Pancreas (tissue), 10 donors: ENCODE measurements around the gene MTOR. TPM values are rescaled to one million over a fixed set of nuclear protein-coding genes. Genes with fewer than 3 reads are reported as not detected.
"Not testable (repeated sequence)": the region's sequence is repeated elsewhere in the genome, so short reads cannot be mapped to it uniquely, and the experiment has no call there.

ENCODE experiments used
- ATAC-seq, 4 donors: fragments of 200-7000 bp; cut with Tn5 transposase; one replicate each; pipeline versions ENCODE4 v1.8.0 to v1.9.1; 2020; ENCODE audit warnings: mild to moderate bottlenecking in 4 of 4, moderate library complexity in 4 of 4
- DNase-seq, 6 donors: peaks; one replicate each; pipeline ENCODE4 v3.0.0-alpha.2; 2020
- FAIRE-seq: peaks from 2 replicates; lab custom pipeline; 2012; peaks lifted over from hg19 to GRCh38; lab: Jason Lieb, UNC
- H3K27ac ChIP-seq, 4 donors: fragments of 200-600 bp; sonication (generic); 1 replicate in 3 of 4; 2 replicates in 1 of 4; pipeline versions ENCODE4 v1.5.0 to v1.8.0; 2020
- H3K27me3 ChIP-seq, 4 donors: fragments of 200-600 bp; one replicate each; pipeline ENCODE4 v1.8.0; 2021
- H3K36me3 ChIP-seq, 3 donors: fragments of 200-600 bp; sonication (generic) in 1 of 3; one replicate each; pipeline versions ENCODE4 v1.5.0 to v1.8.0; 2020 to 2021
- H3K4me1 ChIP-seq, 3 donors: fragments of 200-600 bp; one replicate each; pipeline ENCODE4 v1.8.0; 2021
- H3K4me3 ChIP-seq, 4 donors: fragments of 200-600 bp; sonication (generic) in 2 of 4; one replicate each; pipeline versions ENCODE4 v1.5.0 to v1.8.0; 2020 to 2021
- H3K9me3 ChIP-seq, 4 donors: fragments of 200-600 bp; one replicate each; pipeline ENCODE4 v1.8.0; 2021
- WGBS, 2 donors: extraction: QIAGEN DNeasy Blood & Tissue Kit; methylation state at CpG; one replicate each; pipeline ENCODE4 v1.1.7; 2013; 5-methylcytosine and 5-hydroxymethylcytosine counted together
- intact Hi-C, 3 donors: fragments of 100-400 bp; cut with DNase I; formaldehyde crosslinking; loops; one replicate each; pipeline versions ENCODE4 v1.11.1 to v1.14.2; 2022
- polyA plus RNA-seq, 2 donors: library from polyadenylated mRNA; stranded (reverse); fragments of 200-250 nt; gene quantifications; one replicate each; pipeline ENCODE4 v1.2.3, GENCODE V29; 2013
- total RNA-seq, 6 donors: library from RNA; stranded (reverse); fragmentation: NEBNext Ultra II Directional in 4 of 6; extraction: Animal tissue kit (Norgen Biotek cat#: 25700) in 4 of 6; gene quantifications; one replicate each; pipeline versions ENCODE4 v1.2.1 to v1.2.4, GENCODE V29; 2021 to 2023
- TF ChIP-seq, protein P1 (sequence below), 4 donors: fragments of 200-600 bp; sonication (generic) in 3 of 4; IDR thresholded peaks; one replicate each; pipeline versions ENCODE4 v1.5.0 to v1.8.0; 2021; ENCODE audit warnings: antibody characterized with exemption in 4 of 4
- donor health status: healthy with polysubstance abuse.
- donor health status: DM: no; HTN: no; CAD: no; lungs with moderate emphysema.
- donor health status: DM: no; HTN: no; CAD: no.
- donor health status: control.
- donor health status: control.
- donor health status: Bipolar disorder and iron deficiency.
- donor health status: DM: yes; HTN: yes; CAD: no.
- donor health status: DM: no; HTN: no; CAD: no.
- donor health status: DM: no; HTN: no; CAD: no.
- donor health status: DM: yes; HTN: yes; CAD: no.

The MTOR gene
- total and polyA plus RNA-seq, 8 donors, result 11.9 to 22.6 (median 15.8) TPM

GRCh38 chr1:11100149-11100493 lies 162.2 kb downstream of the MTOR start:
- TF ChIP-seq, protein P1, sequence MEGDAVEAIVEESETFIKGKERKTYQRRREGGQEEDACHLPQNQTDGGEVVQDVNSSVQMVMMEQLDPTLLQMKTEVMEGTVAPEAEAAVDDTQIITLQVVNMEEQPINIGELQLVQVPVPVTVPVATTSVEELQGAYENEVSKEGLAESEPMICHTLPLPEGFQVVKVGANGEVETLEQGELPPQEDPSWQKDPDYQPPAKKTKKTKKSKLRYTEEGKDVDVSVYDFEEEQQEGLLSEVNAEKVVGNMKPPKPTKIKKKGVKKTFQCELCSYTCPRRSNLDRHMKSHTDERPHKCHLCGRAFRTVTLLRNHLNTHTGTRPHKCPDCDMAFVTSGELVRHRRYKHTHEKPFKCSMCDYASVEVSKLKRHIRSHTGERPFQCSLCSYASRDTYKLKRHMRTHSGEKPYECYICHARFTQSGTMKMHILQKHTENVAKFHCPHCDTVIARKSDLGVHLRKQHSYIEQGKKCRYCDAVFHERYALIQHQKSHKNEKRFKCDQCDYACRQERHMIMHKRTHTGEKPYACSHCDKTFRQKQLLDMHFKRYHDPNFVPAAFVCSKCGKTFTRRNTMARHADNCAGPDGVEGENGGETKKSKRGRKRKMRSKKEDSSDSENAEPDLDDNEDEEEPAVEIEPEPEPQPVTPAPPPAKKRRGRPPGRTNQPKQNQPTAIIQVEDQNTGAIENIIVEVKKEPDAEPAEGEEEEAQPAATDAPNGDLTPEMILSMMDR (IDR thresholded peaks at IDR 0.05), result no peak
- DNase-seq (peak in 1 of 6 donors; percentile 13), ATAC-seq (peak in 2 of 4 donors; percentile 6 to 8), FAIRE-seq (no peak)
- Histone ChIP-seq H3K4me3 (peak overlapping the region; percentile 98 to 100 (median 98)), H3K27ac (peak overlapping the region in 2 of 4 donors; percentile 78 to 80), H3K4me1 (peaks cover 0 to 10% (median 7%) of the 10 kb centered on the region in 3 donors), H3K36me3 (peaks cover 0 to 10% (median 0%) of the 10 kb centered on the region in 3 donors), H3K27me3 (no peaks in the 10 kb centered on the region), H3K9me3 (no peaks in the 10 kb centered on the region)
- 19 to 21% methylated on average over 13 of the region's 13 CpGs for WGBS, 2 donors
- intact Hi-C loops, result no loop called here

- 0% methylated on average over 71 to 78 of the region's 78 CpGs for WGBS, 2 donors
- Histone ChIP-seq H3K4me3 (peak within 1 kb of the TSS; percentile 98 to 100 (median 98)), H3K27me3 (no peaks in the 10 kb centered on the region), H3K9me3 (no peaks in the 10 kb centered on the region), H3K27ac (peak within 1 kb of the TSS; percentile 41 to 80 (median 72)), H3K36me3 (peaks cover 0 to 16% (median 0%) of the 10 kb centered on the region in 3 donors), H3K4me1 (peaks cover 0 to 10% (median 7%) of the 10 kb centered on the region in 3 donors)
- peak; percentile 89 to 99 (median 93) for DNase-seq
- TF ChIP-seq, protein P1 (IDR thresholded peaks at IDR 0.05), result no peak
- intact Hi-C loops, result no loop called here
- ATAC-seq, result peak; percentile 98 to 100 (median 99)
- FAIRE-seq, result no peak
These were observed 162.8 kb downstream of the MTOR start, which contains the start of gene EXOSC10 for GRCh38 chr1:11099310-11100148. EXOSC10 (minus strand) TSS chr1:11099869; CDS start chr1:11099831, 38 bp downstream.

- H3K4me1 ChIP-seq, result peaks cover 0 to 10% (median 7%) of the 10 kb centered on the region in 3 donors
- peak overlapping the region in 2 of 4 donors; percentile 78 to 80 for H3K27ac ChIP-seq
- DNase-seq (no peak), FAIRE-seq (no peak), ATAC-seq (no peak)
- 7 to 11% methylated on average over 5 of the region's 5 CpGs for WGBS, 2 donors
- intact Hi-C loops, result no loop called here
- H3K27me3 ChIP-seq, result no peaks in the 10 kb centered on the region
- TF ChIP-seq, protein P1 (IDR thresholded peaks at IDR 0.05), result no peak
- peaks cover 0 to 20% (median 4%) of the 10 kb centered on the region in 3 donors for H3K36me3 ChIP-seq
- no peaks in the 10 kb centered on the region for H3K9me3 ChIP-seq
- peak overlapping the region; percentile 98 to 100 (median 98) for H3K4me3 ChIP-seq
These were observed 163.4 kb downstream of the MTOR start for GRCh38 chr1:11098931-11099309.

- H3K4me3 ChIP-seq, intact Hi-C loops, H3K27ac ChIP-seq, H3K27me3 ChIP-seq, DNase-seq, H3K9me3 ChIP-seq, FAIRE-seq, H3K4me1 ChIP-seq, ATAC-seq: not testable (repeated sequence)
- 98 to 100% methylated on average over 2 of the region's 3 CpGs for WGBS, 2 donors
- peaks cover 5 to 49% (median 7%) of the 10 kb centered on the region in 3 donors for H3K36me3 ChIP-seq
These were observed 178.6 kb downstream of the MTOR start for GRCh38 chr1:11083784-11084183.

DNA sequence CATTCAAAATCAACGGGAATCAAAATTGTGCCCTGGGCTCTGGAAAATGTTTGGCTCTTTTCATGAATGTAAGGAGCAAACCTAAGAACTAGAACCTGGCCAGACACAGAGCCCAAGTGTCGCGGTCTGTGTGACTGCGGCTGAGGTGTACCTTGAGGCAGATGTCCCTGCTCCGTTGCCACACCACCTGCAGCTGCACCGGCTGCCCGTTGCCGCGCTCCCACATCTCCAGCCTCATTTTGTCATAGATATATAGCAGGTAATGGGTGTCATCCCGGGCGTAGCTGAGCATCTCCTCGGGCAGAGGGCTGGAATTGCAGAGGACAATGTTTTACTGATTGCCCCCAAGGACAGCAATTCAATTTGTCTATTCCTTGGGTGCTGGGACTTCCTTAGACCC lies 181.4 kb downstream of the MTOR start:
- H3K36me3 ChIP-seq, result peaks cover 0 to 43% (median 9%) of the 10 kb centered on the region in 3 donors
- no peaks in the 10 kb centered on the region for H3K27me3 ChIP-seq
- H3K9me3 ChIP-seq, result no peaks in the 10 kb centered on the region
- intact Hi-C loops, result no loop called here
- no peaks in the 10 kb centered on the region for H3K4me1 ChIP-seq
- peak in 1 of 6 donors; percentile 22 for DNase-seq
- FAIRE-seq, result no peak
- TF ChIP-seq, protein P1 (IDR thresholded peaks at IDR 0.05), result no peak
- no peak overlapping the region for H3K27ac ChIP-seq
- 85 to 86% methylated on average over 12 of the region's 12 CpGs for WGBS, 2 donors
- no peak overlapping the region for H3K4me3 ChIP-seq
- ATAC-seq, result no peak
